Measurements from ENCODE around the gene IARS1. TPM values are rescaled to one million over a fixed set of nuclear protein-coding genes. Genes with fewer than 3 reads are reported as not detected.

IARS1 gene
- total RNA-seq, 2 experiments from 2014 or later, result 49.8 to 56.8 TPM

DNA sequence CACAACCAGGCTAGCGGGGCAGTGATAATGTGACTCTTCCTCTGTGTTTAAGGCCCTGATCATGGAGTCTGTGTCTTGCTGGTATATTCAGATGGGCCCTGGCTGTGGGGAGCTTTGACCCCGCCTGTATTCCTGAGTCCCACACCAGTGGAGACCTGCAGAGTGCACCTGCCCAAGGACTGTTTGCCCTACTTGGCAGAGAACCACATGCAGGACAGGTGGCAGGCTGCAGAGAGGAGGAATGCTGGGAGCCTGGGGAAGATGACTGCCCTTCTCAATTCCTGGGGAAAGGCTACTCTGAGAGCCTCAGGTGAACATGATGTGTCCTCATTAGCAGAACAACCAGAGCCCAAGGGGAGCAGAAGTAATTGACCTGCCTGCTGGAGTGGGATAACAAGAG, 36.2 kb downstream of the IARS1 start:
- H3K27ac Mint-ChIP-seq, result no peak overlapping the region

DNA sequence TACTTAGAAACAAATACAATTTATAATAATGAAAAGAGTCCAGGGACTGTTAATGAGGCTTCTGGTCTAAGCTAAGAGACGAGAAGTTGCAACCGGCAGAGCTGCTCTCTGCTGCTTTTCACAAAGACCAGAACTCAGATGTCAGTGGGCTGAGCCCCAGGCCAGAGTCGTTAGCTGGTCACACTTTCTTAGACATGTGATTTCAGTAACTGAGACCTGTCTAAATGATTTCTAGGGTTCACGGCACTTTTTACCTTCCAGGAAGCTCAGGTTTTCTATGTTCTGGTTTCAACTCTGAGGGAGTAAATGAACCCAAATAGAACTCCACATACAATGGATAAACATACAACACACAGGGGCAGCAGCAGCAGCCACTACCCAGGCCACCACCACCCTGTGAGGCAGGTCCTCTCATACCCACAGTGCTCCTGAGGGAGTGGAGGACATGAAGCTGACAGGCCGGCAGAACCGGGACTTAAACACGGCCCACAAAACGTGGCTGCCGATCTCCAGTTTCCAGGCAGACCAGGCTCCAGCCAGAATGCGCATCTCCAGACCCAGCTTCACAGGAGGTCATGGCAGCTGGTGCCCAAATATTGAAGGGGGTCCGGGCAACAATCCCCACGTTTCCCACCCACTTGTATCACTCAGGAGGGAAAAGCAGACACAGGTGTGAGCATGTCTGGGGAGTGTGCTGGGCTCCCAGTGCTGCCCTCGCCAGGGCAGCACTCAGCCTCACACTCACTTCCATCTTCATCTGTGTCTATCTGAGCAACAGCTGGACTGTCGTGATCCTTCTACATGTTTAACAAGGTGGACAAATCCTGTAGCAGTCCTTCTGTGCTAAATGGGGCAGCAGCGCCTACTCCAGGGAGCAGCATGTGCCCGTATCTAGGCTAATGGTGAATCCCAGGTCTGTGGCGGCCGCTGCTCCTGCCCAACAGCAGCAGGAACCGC, 38.8 kb downstream of the IARS1 start:
- Histone ChIP-seq H3K4me3 (ENCODE audit: low read length) (no peak overlapping the region), H3K27ac (ENCODE audit: low read depth in 1 of 2, low read length in 2 of 2) (no peak overlapping the region), H3K4me1 (ENCODE audit: insufficient read depth, low read length) (no peaks in the 10 kb centered on the region), H3K27me3 (ENCODE audit: control insufficient read depth in 1 of 2, insufficient read depth in 2 of 2, low read length in 2 of 2) (no peaks in the 10 kb centered on the region), H3K9me3 (ENCODE audit: control insufficient read depth in 1 of 2, insufficient read depth in 1 of 2, low read length in 2 of 2) (no peaks in the 10 kb centered on the region), H3K36me3 (ENCODE audit: insufficient read depth, low read length) (peaks cover 98% of the 10 kb centered on the region)
- Mint-ChIP-seq H3K4me1 (ENCODE audit: low read depth) (no peaks in the 10 kb centered on the region), H3K4me3 (no peak overlapping the region), H3K9me3 (no peaks in the 10 kb centered on the region), H3K27ac (no peak overlapping the region), H3K27me3 (no peaks in the 10 kb centered on the region), H3K36me3 (ENCODE audit: low read depth) (peaks cover 97% of the 10 kb centered on the region)
- DNase-seq (no peak), ATAC-seq (ENCODE audit: poor library complexity) (no peak)
- intact Hi-C loops (cut with DNase I, micrococcal nuclease), result no loop called here
- ChIA-PET CTCF (interaction anchor here (0.8 kb wide), 1 partner anchor 20 kb away, joined by 3 read pairs; no protein-coding TSS in a partner anchor), POLR2A (no interaction called here)
- TF ChIP-seq CTCF (IDR thresholded peaks at IDR 0.05), result no peak

More for the DNA sequence above, 36.2 kb downstream of the IARS1 start:
- POLR2A ChIA-PET, result no interaction called here
- Mint-ChIP-seq H3K27me3 (no peaks in the 10 kb centered on the region), H3K4me3 (no peak overlapping the region), H3K36me3 (ENCODE audit: low read depth) (peaks cover 97% of the 10 kb centered on the region), H3K9me3 (no peaks in the 10 kb centered on the region), H3K4me1 (ENCODE audit: low read depth) (no peaks in the 10 kb centered on the region)
- no peak for TF ChIP-seq CTCF (IDR thresholded peaks at IDR 0.05)
- Histone ChIP-seq H3K4me3 (ENCODE audit: low read length) (no peak overlapping the region), H3K27ac (ENCODE audit: low read depth in 1 of 2, low read length in 2 of 2) (no peak overlapping the region), H3K27me3 (ENCODE audit: control insufficient read depth in 1 of 2, insufficient read depth in 2 of 2, low read length in 2 of 2) (no peaks in the 10 kb centered on the region), H3K9me3 (ENCODE audit: control insufficient read depth in 1 of 2, insufficient read depth in 1 of 2, low read length in 2 of 2) (no peaks in the 10 kb centered on the region), H3K36me3 (ENCODE audit: insufficient read depth, low read length) (peaks cover 98% of the 10 kb centered on the region), H3K4me1 (ENCODE audit: insufficient read depth, low read length) (no peaks in the 10 kb centered on the region)
- CTCF ChIA-PET, result no interaction called here
- no peak for ATAC-seq (ENCODE audit: poor library complexity)
- intact Hi-C loops (cut with DNase I, micrococcal nuclease), result no loop called here
- no peak for DNase-seq

GRCh38 chr9:92253656-92254055, 39.8 kb downstream of the IARS1 start:
- Histone ChIP-seq H3K27ac (ENCODE audit: low read depth in 1 of 2, low read length in 2 of 2) (no peak overlapping the region), H3K4me3 (ENCODE audit: low read length) (no peak overlapping the region), H3K9me3 (ENCODE audit: control insufficient read depth in 1 of 2, insufficient read depth in 1 of 2, low read length in 2 of 2) (no peaks in the 10 kb centered on the region), H3K36me3 (ENCODE audit: insufficient read depth, low read length) (peaks cover 98% of the 10 kb centered on the region), H3K4me1 (ENCODE audit: insufficient read depth, low read length) (no peaks in the 10 kb centered on the region), H3K27me3 (ENCODE audit: control insufficient read depth in 1 of 2, insufficient read depth in 2 of 2, low read length in 2 of 2) (no peaks in the 10 kb centered on the region)
- no peaks in the 10 kb centered on the region for H3K4me1 Mint-ChIP-seq (ENCODE audit: low read depth)
- intact Hi-C loops (cut with DNase I, micrococcal nuclease), result no loop called here
- H3K4me3 Mint-ChIP-seq, result no peak overlapping the region
- no peaks in the 10 kb centered on the region for H3K27me3 Mint-ChIP-seq
- ATAC-seq (ENCODE audit: poor library complexity) (no peak), DNase-seq (no peak)
- no peak overlapping the region for H3K27ac Mint-ChIP-seq
- peaks cover 97% of the 10 kb centered on the region for H3K36me3 Mint-ChIP-seq (ENCODE audit: low read depth)
- TF ChIP-seq CTCF (IDR thresholded peaks at IDR 0.05), result no peak
- CTCF ChIA-PET, result no interaction called here
- POLR2A ChIA-PET, result no interaction called here
- no peaks in the 10 kb centered on the region for H3K9me3 Mint-ChIP-seq

Data from CD4-positive, alpha-beta T cell (primary cell).